Measurements from ENCODE around the gene ARL9.

ARL9 gene, protein sequence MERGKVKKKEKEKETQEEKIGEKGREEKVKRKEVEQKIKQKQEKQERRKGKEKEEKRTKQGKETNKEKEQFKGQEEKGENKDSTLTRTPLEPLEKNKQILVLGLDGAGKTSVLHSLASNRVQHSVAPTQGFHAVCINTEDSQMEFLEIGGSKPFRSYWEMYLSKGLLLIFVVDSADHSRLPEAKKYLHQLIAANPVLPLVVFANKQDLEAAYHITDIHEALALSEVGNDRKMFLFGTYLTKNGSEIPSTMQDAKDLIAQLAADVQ

DNA sequence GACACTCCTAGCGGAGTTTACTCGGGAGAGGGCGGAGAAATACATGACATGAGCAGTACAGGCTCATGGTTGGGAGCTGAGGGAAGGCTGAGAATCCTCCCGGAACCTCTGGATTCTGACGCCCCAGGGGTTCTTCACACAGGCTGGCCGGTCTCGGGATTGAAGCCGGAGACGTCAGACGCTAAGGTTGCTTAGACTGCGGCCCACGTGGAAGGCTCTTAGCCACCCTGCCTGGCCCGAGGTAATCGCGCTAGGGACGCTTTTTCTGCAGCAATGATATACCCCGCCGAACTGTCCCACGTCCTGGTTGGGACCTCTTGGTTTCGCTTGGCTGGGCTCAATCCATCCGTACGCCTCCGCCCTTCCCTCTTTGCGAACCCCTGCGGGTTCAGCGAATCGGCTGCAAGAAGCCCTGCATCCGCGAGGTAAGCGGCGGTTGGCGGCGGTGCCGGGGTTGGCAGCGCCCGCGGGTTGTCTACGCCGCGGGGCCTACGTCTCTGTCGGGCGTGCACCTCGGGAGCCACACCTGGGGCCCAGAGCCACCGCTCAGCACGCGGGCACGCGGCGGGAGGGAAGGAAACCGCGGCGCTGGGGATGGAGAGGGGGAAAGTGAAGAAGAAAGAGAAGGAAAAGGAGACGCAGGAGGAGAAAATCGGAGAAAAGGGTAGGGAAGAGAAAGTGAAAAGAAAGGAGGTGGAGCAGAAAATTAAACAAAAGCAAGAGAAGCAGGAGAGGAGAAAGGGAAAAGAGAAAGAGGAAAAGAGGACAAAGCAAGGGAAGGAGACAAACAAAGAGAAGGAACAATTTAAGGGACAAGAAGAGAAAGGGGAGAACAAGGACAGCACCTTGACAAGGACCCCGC lies at the start of gene ARL9:
ARL9 (plus strand) TSS at position 523 of the 862 bp plus-strand sequence; CDS start at position 595, 72 bp downstream.
- H3K27ac ChIP-seq = peak within 1 kb of the TSS; percentile 55
- peak; percentile 52 for DNase-seq (ENCODE audit: low spot score)
- POLR2A ChIA-PET (ENCODE audit: low non-redundant PET) = no interaction called here
- TF ChIP-seq, protein P1, sequence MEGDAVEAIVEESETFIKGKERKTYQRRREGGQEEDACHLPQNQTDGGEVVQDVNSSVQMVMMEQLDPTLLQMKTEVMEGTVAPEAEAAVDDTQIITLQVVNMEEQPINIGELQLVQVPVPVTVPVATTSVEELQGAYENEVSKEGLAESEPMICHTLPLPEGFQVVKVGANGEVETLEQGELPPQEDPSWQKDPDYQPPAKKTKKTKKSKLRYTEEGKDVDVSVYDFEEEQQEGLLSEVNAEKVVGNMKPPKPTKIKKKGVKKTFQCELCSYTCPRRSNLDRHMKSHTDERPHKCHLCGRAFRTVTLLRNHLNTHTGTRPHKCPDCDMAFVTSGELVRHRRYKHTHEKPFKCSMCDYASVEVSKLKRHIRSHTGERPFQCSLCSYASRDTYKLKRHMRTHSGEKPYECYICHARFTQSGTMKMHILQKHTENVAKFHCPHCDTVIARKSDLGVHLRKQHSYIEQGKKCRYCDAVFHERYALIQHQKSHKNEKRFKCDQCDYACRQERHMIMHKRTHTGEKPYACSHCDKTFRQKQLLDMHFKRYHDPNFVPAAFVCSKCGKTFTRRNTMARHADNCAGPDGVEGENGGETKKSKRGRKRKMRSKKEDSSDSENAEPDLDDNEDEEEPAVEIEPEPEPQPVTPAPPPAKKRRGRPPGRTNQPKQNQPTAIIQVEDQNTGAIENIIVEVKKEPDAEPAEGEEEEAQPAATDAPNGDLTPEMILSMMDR (conservative IDR thresholded peaks at IDR 0.05; ENCODE audit: low read depth) = no peak
- CTCF ChIA-PET = no interaction called here

DNA sequence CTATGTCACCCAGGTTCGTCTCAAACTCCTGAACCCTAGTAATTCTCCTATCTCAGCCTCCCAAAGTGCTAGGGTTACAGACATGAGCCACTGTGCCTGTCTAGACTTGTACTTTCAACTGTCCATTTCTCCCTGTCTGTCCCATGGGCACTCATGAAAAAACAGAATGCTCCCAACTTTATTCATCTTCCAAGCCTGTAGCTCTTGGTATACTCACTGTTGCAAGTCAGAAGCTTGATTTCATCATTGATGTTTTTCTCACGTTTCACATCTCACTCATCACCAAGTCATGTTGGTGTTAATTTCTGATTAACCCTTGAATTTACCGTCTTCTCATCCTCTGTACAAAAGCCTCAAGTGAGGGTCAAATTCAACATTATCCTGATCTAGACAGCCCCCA lies 45.5 kb upstream of the ARL9 start:
- H3K27ac ChIP-seq = peak overlapping the region; percentile 52; the same call in 1 of the 2 replicates
- POLR2A ChIA-PET (ENCODE audit: low non-redundant PET) = interaction anchor here (0.7 kb wide), 1 partner anchor 24 kb away, joined by 3 read pairs; the partner anchor contains the start of genes PAICS and PPAT
- DNase-seq (ENCODE audit: low spot score) = no peak
- TF ChIP-seq, protein P1 (conservative IDR thresholded peaks at IDR 0.05; ENCODE audit: low read depth) = no peak
- CTCF ChIA-PET = no interaction called here

DNA sequence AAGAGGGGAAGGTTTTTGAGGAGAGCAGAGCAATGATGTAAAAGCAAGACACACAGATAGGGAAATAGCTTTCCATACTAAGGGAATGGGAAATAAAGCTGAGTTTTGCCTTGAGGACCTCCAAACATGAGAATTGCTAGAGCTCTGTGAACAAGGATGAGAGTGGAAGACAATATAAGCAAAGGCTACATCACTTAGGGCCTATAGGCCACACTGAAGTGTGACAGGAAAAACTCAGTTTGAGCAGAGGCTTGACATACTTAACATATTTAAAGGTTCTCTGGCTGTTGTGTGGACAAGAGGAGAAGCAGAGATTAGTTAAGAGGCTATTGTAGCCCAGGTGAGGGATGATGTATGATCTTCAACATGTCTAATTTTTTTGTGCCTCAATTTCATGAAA lies 43.4 kb upstream of the ARL9 start:
- TF ChIP-seq, protein P1 (conservative IDR thresholded peaks at IDR 0.05; ENCODE audit: low read depth) = no peak
- no peak for DNase-seq (ENCODE audit: low spot score)
- ChIA-PET POLR2A (ENCODE audit: low non-redundant PET) (no interaction called here), CTCF (interaction anchor here (1.1 kb wide), 1 partner anchor 9 kb away, joined by 3 read pairs; no protein-coding TSS in a partner anchor)
- no peak overlapping the region for H3K27ac ChIP-seq

DNA sequence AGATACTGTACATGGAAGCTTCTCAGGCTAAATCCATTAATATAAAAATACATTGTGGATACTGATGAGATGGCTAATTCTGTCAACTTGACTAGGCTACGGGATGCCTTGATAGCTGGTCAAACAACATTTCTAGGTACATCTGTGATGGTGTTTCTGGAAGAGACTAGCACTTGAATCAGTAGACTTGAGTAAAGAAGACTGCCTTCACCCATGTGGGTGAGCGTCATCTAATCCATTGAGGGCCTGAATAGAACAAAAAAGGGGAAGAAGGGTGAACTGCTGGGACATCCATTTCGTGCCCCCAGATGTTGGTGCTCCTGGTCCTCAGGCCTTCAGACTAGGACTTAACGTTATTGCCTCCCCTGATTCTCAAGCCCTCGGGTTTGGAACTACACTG lies 41.9 kb upstream of the ARL9 start:
- H3K27ac ChIP-seq = no peak overlapping the region

DNA sequence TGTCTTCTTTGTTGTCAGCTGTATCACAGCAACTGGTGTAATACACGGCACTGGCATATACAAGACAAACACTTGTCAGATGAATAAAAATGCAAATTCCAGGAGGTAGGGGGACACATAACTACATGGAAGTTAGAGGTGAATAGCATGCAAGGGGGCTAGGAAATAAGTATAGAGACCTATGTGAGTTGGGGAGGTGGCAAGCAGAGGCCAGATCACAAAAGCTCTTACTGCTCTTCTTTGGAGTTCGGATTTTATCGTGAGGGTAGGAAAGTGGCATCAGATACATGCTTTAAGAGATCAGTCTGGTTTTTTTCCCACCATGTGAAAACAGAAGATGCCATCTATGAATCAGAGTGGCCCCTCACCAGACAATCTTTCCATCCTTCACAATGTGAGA lies 41.0 kb upstream of the ARL9 start:
- TF ChIP-seq, protein P1 (conservative IDR thresholded peaks at IDR 0.05; ENCODE audit: low read depth) = no peak
- ChIA-PET CTCF (interaction anchor here (1.0 kb wide), 1 partner anchor 39 kb away, joined by 3 read pairs; no protein-coding TSS in a partner anchor), POLR2A (ENCODE audit: low non-redundant PET) (interaction anchor here (0.6 kb wide), 1 partner anchor 29 kb away, joined by 6 read pairs; the partner anchor contains the start of gene PPAT)
- no peak overlapping the region for H3K27ac ChIP-seq
- no peak for DNase-seq (ENCODE audit: low spot score)

More for the DNA sequence above, 41.9 kb upstream of the ARL9 start:
- TF ChIP-seq, protein P1 (conservative IDR thresholded peaks at IDR 0.05; ENCODE audit: low read depth) = no peak
- DNase-seq (ENCODE audit: low spot score) = no peak
- CTCF ChIA-PET = no interaction called here
- POLR2A ChIA-PET (ENCODE audit: low non-redundant PET) = no interaction called here

DNA sequence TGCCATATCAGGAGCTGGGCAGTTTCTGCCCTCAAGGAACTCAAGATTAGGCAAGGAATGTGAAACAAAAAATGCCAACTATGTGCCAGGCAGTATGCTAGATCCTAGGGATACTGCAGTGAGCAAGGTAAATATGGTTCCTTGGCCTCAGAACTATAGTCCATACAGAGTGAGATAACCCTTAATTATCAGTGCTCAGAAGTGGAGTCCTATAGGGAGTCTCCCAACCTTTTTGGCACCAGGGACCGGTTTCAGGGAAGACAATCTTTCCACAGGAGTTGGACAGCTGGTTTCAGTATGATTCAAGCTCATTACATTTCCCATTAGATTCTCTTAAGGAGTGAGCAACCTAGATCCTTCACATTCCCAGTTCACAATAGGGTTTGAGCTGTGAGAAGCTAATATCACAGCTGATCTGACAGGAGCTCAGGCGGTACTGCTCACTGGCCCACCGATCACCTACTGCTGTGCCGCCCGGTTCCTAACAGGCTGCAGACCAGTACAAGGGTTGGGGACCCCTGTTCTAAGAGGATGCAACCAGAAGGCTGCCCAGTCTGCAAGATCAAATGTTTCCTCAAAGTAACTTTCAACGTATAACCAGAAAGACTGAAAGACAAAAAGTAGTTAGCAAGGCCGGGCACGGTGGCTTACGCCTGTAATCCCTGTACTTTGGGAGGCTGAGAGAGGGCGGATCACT lies 39.8 kb upstream of the ARL9 start:
- DNase-seq (ENCODE audit: low spot score) = no peak

DNA sequence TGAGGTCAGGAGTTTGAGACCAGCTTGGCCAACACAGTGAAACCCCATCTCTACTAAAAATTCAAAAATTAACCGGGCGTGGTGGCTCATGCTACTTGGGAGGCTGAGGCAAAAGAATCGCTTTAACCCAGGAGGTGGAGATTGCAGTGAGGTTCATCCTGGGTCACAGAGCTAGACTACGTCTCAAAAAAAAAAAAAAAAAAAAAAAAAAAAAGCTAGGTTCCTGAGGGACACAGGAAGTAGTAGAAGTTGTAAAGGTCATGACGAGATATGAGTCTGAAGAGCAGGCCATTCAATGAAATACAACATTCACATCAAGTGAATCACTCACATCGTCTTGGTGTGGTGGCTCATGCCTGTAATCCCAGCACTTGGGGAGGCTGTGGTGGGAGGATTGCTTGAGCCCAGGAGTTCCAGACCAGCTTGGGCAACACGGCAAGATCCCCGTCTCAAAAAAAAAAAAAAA lies 39.3 kb upstream of the ARL9 start:
- CTCF ChIA-PET = interaction anchor here (0.6 kb wide), 1 partner anchor 615 kb away, joined by 3 read pairs; no protein-coding TSS in a partner anchor
- peak; percentile 76 for DNase-seq (ENCODE audit: low spot score)

More for the DNA sequence above, 39.8 kb upstream of the ARL9 start:
- TF ChIP-seq, protein P1 (conservative IDR thresholded peaks at IDR 0.05; ENCODE audit: low read depth) = no peak
- ChIA-PET CTCF (interaction anchor here (1.0 kb wide), 1 partner anchor 40 kb away, joined by 3 read pairs; no protein-coding TSS in a partner anchor), POLR2A (ENCODE audit: low non-redundant PET) (interaction anchor here (1.2 kb wide), 1 partner anchor 30 kb away, joined by 13 read pairs; the partner anchor contains the start of gene PAICS)
- peak overlapping the region; percentile 91 for H3K27ac ChIP-seq

More for the DNA sequence above, 39.3 kb upstream of the ARL9 start:
- POLR2A ChIA-PET (ENCODE audit: low non-redundant PET) = interaction anchor here (0.6 to 1.2 kb wide), 3 partner anchors 26 to 30 kb away, joined by 3 to 13 read pairs (median 8); partner anchors contain the start of gene PAICS
- H3K27ac ChIP-seq = peak overlapping the region; percentile 91

All from RWPE1 (cell line).